AG10803 (cell line): ENCODE measurements around the gene SBK2.
"Not testable (repeated sequence)": the region's sequence is repeated elsewhere in the genome, so short reads cannot be mapped to it uniquely, and the experiment has no call there.

Experiments
- DNase-seq: peaks from one replicate; pipeline ENCODE4 v3.0.0; 2010; ENCODE audit warnings: low read depth
- H3K4me3 ChIP-seq: 2 replicates; pipeline ENCODE4 v1.5.1; 2011; ENCODE audit warnings: mild to moderate bottlenecking, low read length, control low read depth
- CTCF ChIP-seq: conservative IDR thresholded peaks from 2 replicates; pipeline ENCODE4 v1.5.1; 2011; ENCODE audit warnings: mild to moderate bottlenecking, low read length, control low read depth, inconsistent platforms

Gene SBK2

GRCh38 chr19:55535173-55535964 is 1.6 kb downstream of the SBK2 start:
- no peak for TF ChIP-seq CTCF
- no peak for DNase-seq
- H3K4me3 ChIP-seq = no peak overlapping the region

- not testable (repeated sequence) for DNase-seq
Observed at GRCh38 chr19:55534280-55534679, 2.7 kb downstream of the SBK2 start.

GRCh38 chr19:55530996-55531395 is 5.9 kb downstream of the SBK2 start:
- DNase-seq = no peak
- no peak for TF ChIP-seq CTCF
- H3K4me3 ChIP-seq = no peak overlapping the region

More at GRCh38 chr19:55534280-55534679, 2.7 kb downstream of the SBK2 start:
- H3K4me3 ChIP-seq = not testable (repeated sequence)

- no peak for DNase-seq
- TF ChIP-seq CTCF = no peak
Observed at GRCh38 chr19:55529636-55530234, 7.2 kb downstream of the SBK2 start.

GRCh38 chr19:55528030-55528803 is 8.7 kb downstream of the SBK2 start:
- peak; percentile 27; the same call in 1 of the 2 replicates for TF ChIP-seq CTCF
- peak; percentile 37 for DNase-seq
- H3K4me3 ChIP-seq = no peak overlapping the region

More at GRCh38 chr19:55529636-55530234, 7.2 kb downstream of the SBK2 start:
- H3K4me3 ChIP-seq = no peak overlapping the region

GRCh38 chr19:55527197-55528029 is 9.5 kb downstream of the SBK2 start:
- TF ChIP-seq CTCF = no peak
- H3K4me3 ChIP-seq = no peak overlapping the region
- no peak for DNase-seq
